Keratinocyte (primary cell): ENCODE measurements around the gene TRUB1.

Experiments used
- EZH2 ChIP-seq: IDR thresholded peaks from one replicate; pipeline ENCODE4 v1.6.1; 2012; ENCODE audit warnings: inconsistent platforms, mild to moderate bottlenecking, low read length, moderate library complexity
- TF ChIP-seq, protein P1 (sequence below), 3 experiments: IDR thresholded peaks in 1 of 3; conservative IDR thresholded peaks in 1 of 3; optimal IDR thresholded peaks in 1 of 3; 2 replicates in 2 of 3; 3 replicates in 1 of 3; pipeline versions ENCODE3 to v1.5.1; 2011; ENCODE audit warnings: low read length in 3 of 3, mild to moderate bottlenecking in 3 of 3, moderate library complexity in 2 of 3, control low read depth in 1 of 3, inconsistent platforms in 1 of 3; ENCODE audit not compliant: insufficient read depth in 2 of 3; ENCODE audit errors: extremely low read depth in 1 of 3

DNA sequence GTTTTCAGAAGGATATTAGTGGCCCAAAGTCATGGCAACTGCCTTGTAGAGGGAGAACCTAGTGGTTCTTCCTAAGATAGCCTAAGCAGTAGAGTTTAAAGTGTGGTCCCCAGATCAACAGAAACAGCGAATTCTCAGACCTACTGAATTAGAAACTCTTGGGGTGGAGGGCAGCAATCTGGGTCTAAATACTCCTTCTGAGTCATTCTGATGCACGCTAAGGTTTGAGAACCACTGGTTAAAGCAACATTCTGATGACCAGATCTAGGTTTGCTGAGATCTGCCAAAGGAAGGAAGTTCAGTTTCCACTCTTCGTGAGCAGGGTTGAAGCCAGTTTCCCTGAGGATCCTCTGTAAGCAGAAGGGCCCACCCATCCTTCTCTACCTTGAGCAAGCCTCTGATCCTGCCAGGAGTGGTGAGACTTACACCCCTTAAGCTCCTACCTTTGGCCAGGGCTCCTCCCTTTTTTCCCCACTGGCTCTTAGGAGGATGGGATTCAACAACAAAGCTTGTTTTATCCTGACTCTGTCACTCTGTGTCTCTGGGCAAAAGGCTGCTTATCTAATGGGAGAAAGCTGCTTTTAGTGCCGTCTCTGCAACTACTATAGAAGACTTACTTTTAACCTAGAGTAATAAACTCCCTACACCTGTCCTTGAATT lies 26.8 kb upstream of the TRUB1 start:
- TF ChIP-seq, protein P1, sequence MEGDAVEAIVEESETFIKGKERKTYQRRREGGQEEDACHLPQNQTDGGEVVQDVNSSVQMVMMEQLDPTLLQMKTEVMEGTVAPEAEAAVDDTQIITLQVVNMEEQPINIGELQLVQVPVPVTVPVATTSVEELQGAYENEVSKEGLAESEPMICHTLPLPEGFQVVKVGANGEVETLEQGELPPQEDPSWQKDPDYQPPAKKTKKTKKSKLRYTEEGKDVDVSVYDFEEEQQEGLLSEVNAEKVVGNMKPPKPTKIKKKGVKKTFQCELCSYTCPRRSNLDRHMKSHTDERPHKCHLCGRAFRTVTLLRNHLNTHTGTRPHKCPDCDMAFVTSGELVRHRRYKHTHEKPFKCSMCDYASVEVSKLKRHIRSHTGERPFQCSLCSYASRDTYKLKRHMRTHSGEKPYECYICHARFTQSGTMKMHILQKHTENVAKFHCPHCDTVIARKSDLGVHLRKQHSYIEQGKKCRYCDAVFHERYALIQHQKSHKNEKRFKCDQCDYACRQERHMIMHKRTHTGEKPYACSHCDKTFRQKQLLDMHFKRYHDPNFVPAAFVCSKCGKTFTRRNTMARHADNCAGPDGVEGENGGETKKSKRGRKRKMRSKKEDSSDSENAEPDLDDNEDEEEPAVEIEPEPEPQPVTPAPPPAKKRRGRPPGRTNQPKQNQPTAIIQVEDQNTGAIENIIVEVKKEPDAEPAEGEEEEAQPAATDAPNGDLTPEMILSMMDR (optimal IDR thresholded peaks at IDR 0.05 in 1 of 3, IDR thresholded peaks at IDR 0.05 in 1 of 3, conservative IDR thresholded peaks at IDR 0.05 in 1 of 3; ENCODE audit: extremely low read depth in 1 of 3, insufficient read depth in 2 of 3, low read length in 3 of 3), result no peak
- no peak for TF ChIP-seq EZH2
